ENCODE measurements around the gene TTLL8. TPM values are rescaled to one million over a fixed set of nuclear protein-coding genes. Genes with fewer than 3 reads are reported as not detected.

Gene TTLL8
- total RNA-seq, 1 experiment from 2014 or later: not detected

DNA sequence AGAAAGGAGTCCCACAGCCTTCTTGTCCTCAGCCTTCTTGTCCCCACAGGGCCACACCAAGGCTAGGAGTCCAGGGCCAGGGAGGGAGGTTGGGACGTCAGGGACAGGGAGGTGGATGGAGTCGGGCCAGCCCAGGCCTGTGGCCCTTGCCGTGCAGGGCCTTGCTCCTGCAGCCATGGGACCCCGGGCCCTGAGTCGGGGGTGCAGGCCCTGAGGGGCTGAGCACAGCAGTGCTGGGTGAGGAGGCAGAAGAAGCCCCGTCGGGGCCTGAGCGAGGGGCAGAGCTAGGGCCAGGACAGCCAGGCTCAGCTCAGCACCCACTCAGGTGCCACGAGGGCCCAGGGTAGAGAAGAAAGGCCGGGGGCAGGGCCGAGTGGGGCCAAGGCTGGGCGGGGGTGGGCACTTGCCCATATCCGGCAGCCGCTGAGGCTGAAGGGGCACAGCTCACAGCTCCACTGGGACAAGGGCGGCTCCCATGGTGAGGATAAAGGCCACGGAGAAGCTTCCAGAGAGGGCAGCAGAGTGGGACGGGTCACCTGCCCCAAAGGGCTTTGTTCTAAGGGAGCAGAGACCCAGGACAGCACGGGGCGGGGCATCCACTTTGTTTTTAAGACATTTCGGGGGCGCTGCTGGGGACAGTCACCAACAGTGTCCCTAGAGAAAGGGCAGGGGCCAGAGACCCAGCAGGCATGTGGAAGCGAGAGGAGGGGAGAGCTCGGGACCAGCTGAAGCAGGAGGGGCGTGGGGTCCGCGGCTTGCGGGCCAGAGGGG is 23.5 kb upstream of the TTLL8 start:
- ChIA-PET CTCF (no interaction called here), RAD21 (ENCODE audit: low non-redundant PET in 1 of 2, low total read pairs in 2 of 2, uncharacterized antibody in 2 of 2, unreplicated experiment in 2 of 2) (no interaction called here)

More for the DNA sequence above, 23.5 kb upstream of the TTLL8 start:
- Histone ChIP-seq H3K9ac (ENCODE audit: low read length) (no peak overlapping the region), H3K27ac (ENCODE audit: low read depth, low read length) (no peak overlapping the region), H3K9me3 (ENCODE audit: control insufficient read depth in 1 of 2, insufficient read depth in 1 of 2, low read depth in 1 of 2, low read length in 2 of 2) (peaks cover 0 to 1% of the 10 kb centered on the region in 2 experiments; a peak in 1 of 4 replicates), H3K4me3 (replicated peaks in 1 of 2; ENCODE audit: low read depth in 1 of 2, low read length in 2 of 2) (no peak overlapping the region), H3K27me3 (ENCODE audit: insufficient read depth, low read length) (no peaks in the 10 kb centered on the region), H4K20me1 (ENCODE audit: insufficient read depth) (no peaks in the 10 kb centered on the region), H3K9me2 (ENCODE audit: insufficient read depth) (no peaks in the 10 kb centered on the region), H3K36me3 (ENCODE audit: control insufficient read depth in 1 of 2, insufficient read depth in 2 of 2, low read length in 2 of 2) (no peaks in the 10 kb centered on the region), H2AFZ (ENCODE audit: low read depth, low read length, poor library complexity, severe bottlenecking) (no peak overlapping the region), H3K79me2 (ENCODE audit: insufficient read depth, low read length) (no peaks in the 10 kb centered on the region), H3K4me1 (ENCODE audit: control insufficient read depth in 1 of 2, insufficient read depth in 2 of 2, low read length in 2 of 2) (peaks cover 0 to 10% of the 10 kb centered on the region in 2 experiments; a peak in 3 of 4 replicates), H3K4me2 (ENCODE audit: low read length) (no peak overlapping the region)
- POLR2A ChIA-PET: no interaction called here
- TF ChIP-seq SIN3A (IDR thresholded peaks at IDR 0.05; ENCODE audit: low read depth) (no peak), SP1 (IDR thresholded peaks at IDR 0.05; ENCODE audit: low read depth) (no peak), POLR2A (IDR thresholded peaks at IDR 0.05; ENCODE audit: borderline replicate concordance, extremely low read depth, insufficient read depth, insufficient read length) (no peak), ZNF274 (IDR thresholded peaks at IDR 0.05; ENCODE audit: low read depth, low read length) (no peak), SRF (IDR thresholded peaks at IDR 0.05; ENCODE audit: low read depth) (no peak), CBX3 (IDR thresholded peaks at IDR 0.05; ENCODE audit: low read depth) (no peak), EGR1 (IDR thresholded peaks at IDR 0.05; ENCODE audit: low read depth) (no peak), EZH2 (IDR thresholded peaks at IDR 0.05) (no peak), ZFX (IDR thresholded peaks at IDR 0.05) (no peak), FOSL1 (IDR thresholded peaks at IDR 0.05; ENCODE audit: low read depth) (no peak), ELF1 (IDR thresholded peaks at IDR 0.05; ENCODE audit: borderline replicate concordance, low read depth) (no peak), RAD21 (IDR thresholded peaks at IDR 0.05; ENCODE audit: low read depth) (no peak), EZH2phosphoT487 (IDR thresholded peaks at IDR 0.05; ENCODE audit: borderline replicate concordance) (no peak), TCF7L2 (IDR thresholded peaks at IDR 0.05; ENCODE audit: borderline replicate concordance, extremely low read depth, insufficient read depth, insufficient read length) (no peak), CEBPB (IDR thresholded peaks at IDR 0.05; ENCODE audit: low read depth) (no peak)
- TF ChIP-seq, protein P1, sequence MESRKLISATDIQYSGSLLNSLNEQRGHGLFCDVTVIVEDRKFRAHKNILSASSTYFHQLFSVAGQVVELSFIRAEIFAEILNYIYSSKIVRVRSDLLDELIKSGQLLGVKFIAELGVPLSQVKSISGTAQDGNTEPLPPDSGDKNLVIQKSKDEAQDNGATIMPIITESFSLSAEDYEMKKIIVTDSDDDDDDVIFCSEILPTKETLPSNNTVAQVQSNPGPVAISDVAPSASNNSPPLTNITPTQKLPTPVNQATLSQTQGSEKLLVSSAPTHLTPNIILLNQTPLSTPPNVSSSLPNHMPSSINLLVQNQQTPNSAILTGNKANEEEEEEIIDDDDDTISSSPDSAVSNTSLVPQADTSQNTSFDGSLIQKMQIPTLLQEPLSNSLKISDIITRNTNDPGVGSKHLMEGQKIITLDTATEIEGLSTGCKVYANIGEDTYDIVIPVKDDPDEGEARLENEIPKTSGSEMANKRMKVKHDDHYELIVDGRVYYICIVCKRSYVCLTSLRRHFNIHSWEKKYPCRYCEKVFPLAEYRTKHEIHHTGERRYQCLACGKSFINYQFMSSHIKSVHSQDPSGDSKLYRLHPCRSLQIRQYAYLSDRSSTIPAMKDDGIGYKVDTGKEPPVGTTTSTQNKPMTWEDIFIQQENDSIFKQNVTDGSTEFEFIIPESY (IDR thresholded peaks at IDR 0.05; ENCODE audit: extremely low read depth, insufficient replicate concordance, low read length): no peak
- TF ChIP-seq, protein P2, sequence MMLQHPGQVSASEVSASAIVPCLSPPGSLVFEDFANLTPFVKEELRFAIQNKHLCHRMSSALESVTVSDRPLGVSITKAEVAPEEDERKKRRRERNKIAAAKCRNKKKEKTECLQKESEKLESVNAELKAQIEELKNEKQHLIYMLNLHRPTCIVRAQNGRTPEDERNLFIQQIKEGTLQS (IDR thresholded peaks at IDR 0.05): no peak
- TF ChIP-seq, protein P3, sequence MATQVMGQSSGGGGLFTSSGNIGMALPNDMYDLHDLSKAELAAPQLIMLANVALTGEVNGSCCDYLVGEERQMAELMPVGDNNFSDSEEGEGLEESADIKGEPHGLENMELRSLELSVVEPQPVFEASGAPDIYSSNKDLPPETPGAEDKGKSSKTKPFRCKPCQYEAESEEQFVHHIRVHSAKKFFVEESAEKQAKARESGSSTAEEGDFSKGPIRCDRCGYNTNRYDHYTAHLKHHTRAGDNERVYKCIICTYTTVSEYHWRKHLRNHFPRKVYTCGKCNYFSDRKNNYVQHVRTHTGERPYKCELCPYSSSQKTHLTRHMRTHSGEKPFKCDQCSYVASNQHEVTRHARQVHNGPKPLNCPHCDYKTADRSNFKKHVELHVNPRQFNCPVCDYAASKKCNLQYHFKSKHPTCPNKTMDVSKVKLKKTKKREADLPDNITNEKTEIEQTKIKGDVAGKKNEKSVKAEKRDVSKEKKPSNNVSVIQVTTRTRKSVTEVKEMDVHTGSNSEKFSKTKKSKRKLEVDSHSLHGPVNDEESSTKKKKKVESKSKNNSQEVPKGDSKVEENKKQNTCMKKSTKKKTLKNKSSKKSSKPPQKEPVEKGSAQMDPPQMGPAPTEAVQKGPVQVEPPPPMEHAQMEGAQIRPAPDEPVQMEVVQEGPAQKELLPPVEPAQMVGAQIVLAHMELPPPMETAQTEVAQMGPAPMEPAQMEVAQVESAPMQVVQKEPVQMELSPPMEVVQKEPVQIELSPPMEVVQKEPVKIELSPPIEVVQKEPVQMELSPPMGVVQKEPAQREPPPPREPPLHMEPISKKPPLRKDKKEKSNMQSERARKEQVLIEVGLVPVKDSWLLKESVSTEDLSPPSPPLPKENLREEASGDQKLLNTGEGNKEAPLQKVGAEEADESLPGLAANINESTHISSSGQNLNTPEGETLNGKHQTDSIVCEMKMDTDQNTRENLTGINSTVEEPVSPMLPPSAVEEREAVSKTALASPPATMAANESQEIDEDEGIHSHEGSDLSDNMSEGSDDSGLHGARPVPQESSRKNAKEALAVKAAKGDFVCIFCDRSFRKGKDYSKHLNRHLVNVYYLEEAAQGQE (IDR thresholded peaks at IDR 0.05; ENCODE audit: low read depth): no peak
- TF ChIP-seq, protein P4, sequence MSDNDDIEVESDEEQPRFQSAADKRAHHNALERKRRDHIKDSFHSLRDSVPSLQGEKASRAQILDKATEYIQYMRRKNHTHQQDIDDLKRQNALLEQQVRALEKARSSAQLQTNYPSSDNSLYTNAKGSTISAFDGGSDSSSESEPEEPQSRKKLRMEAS (IDR thresholded peaks at IDR 0.05): no peak
- TF ChIP-seq, protein P5, sequence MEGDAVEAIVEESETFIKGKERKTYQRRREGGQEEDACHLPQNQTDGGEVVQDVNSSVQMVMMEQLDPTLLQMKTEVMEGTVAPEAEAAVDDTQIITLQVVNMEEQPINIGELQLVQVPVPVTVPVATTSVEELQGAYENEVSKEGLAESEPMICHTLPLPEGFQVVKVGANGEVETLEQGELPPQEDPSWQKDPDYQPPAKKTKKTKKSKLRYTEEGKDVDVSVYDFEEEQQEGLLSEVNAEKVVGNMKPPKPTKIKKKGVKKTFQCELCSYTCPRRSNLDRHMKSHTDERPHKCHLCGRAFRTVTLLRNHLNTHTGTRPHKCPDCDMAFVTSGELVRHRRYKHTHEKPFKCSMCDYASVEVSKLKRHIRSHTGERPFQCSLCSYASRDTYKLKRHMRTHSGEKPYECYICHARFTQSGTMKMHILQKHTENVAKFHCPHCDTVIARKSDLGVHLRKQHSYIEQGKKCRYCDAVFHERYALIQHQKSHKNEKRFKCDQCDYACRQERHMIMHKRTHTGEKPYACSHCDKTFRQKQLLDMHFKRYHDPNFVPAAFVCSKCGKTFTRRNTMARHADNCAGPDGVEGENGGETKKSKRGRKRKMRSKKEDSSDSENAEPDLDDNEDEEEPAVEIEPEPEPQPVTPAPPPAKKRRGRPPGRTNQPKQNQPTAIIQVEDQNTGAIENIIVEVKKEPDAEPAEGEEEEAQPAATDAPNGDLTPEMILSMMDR (IDR thresholded peaks at IDR 0.05 in 2 of 3, conservative IDR thresholded peaks at IDR 0.05 in 1 of 3; ENCODE audit: borderline replicate concordance in 1 of 3, insufficient read depth in 1 of 3, low read depth in 2 of 3, low read length in 2 of 3): no peak
- DNase-seq (ENCODE audit: low read depth, low spot score): no peak
- no TSS peak for BruUV-seq (replicated peaks)
- ATAC-seq: no peak
- intact Hi-C loops (cut with micrococcal nuclease): no loop called here

Measured in HCT116 (cell line).